HPDE6-E6E7 (cell line): ENCODE data around the gene FARP2.
"Not testable (repeated sequence)": the region's sequence is repeated elsewhere in the genome, so short reads cannot be mapped to it uniquely, and the experiment has no call there.

Experiments
- DNase-seq: peaks from one replicate; pipeline ENCODE4 v3.0.0; 2011; ENCODE audit warnings: missing footprints; ENCODE audit errors: extremely low spot score

FARP2 gene, protein sequence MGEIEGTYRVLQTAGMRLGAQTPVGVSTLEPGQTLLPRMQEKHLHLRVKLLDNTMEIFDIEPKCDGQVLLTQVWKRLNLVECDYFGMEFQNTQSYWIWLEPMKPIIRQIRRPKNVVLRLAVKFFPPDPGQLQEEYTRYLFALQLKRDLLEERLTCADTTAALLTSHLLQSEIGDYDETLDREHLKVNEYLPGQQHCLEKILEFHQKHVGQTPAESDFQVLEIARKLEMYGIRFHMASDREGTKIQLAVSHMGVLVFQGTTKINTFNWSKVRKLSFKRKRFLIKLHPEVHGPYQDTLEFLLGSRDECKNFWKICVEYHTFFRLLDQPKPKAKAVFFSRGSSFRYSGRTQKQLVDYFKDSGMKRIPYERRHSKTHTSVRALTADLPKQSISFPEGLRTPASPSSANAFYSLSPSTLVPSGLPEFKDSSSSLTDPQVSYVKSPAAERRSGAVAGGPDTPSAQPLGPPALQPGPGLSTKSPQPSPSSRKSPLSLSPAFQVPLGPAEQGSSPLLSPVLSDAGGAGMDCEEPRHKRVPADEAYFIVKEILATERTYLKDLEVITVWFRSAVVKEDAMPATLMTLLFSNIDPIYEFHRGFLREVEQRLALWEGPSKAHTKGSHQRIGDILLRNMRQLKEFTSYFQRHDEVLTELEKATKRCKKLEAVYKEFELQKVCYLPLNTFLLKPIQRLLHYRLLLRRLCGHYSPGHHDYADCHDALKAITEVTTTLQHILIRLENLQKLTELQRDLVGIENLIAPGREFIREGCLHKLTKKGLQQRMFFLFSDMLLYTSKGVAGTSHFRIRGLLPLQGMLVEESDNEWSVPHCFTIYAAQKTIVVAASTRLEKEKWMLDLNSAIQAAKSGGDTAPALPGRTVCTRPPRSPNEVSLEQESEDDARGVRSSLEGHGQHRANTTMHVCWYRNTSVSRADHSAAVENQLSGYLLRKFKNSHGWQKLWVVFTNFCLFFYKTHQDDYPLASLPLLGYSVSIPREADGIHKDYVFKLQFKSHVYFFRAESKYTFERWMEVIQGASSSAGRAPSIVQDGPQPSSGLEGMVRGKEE

DNA sequence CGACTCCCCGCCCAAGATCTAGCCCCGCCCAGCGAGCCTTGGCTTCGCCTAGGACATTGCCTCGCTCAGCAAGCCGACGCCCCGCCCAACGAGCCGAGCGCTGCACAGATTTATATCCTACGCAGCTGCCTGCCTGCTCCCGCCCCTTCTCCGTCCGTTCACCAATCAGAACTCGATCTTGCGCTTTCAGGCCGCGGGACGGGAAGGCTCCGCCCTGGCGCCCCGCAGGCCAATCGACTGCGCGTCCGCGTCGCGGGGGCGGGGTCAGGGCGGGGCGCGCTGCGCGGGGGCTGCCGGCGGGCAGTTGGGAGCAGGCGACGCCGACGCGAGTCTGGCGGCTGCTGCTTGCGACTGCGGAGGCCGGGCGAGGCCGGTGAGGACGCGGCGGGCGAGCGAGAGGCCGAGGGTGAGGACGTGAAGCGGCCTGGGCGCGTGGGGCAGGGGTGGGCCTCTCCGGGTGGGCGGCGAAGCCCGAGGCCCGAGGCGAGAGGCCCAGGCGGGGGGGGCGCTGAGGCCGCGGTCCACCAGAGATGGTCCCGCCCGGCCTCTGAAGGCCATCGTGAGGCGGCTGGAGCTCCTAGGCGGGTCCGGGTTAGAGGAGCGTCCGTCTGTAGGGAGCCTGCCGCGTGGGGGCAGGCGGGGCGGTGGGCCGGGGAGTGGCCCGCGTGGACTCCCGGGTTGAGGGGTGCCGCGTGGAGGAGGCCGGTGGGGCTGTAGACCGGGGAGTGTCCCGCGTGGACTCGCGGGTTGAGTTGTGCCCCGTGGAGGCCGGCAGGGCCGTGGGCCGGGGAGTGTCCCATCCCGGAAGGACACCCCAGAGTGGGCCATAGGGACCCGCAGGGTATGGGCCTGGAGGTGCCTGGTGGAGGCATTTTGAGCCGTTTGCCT is at the start of gene FARP2:
TSS of gene FARP2 (plus strand) at position 303 of the 888 bp plus-strand sequence. CDS start 16,823 bp downstream, outside the sequence.
- DNase-seq = peak; percentile 90

DNA sequence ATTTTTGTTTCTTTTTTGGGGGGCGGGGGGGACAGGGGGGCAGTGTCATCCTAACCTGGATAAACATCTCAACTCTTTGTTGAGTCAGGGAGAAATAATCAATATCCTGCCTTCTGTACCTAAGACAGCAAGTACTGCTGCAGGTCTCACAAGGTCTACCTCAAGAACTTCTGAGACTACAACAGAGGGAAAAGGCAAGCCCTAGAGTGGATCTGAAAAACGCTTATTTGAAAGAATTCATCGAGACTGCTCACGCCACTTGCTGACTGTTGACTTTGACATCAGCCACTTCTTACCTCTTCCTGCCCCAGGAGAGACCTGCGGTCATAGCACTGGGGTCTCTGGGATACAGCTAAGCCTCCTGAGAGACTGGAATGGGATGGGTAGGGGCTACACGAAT is 49.0 kb upstream of the FARP2 start:
- DNase-seq = no peak

DNA sequence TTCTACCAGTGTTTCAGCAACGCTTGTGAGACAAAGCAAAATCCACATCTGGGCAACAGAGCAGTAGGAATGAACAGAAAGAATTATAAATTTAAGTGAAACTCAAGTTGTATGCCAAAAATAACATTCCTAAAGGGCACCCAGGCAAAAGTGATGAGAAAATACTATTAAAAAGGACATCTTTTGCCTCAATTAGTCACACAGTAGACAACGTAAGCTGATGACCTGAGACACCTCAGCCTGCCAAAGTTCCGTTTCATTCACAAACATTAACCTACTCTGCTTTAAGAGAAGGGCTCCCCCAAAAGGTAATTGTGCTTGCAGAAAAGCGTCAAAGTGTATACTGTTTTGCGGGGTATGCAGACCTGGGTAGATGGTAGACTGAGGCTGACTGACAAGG is 47.8 kb upstream of the FARP2 start:
- DNase-seq = no peak

DNA sequence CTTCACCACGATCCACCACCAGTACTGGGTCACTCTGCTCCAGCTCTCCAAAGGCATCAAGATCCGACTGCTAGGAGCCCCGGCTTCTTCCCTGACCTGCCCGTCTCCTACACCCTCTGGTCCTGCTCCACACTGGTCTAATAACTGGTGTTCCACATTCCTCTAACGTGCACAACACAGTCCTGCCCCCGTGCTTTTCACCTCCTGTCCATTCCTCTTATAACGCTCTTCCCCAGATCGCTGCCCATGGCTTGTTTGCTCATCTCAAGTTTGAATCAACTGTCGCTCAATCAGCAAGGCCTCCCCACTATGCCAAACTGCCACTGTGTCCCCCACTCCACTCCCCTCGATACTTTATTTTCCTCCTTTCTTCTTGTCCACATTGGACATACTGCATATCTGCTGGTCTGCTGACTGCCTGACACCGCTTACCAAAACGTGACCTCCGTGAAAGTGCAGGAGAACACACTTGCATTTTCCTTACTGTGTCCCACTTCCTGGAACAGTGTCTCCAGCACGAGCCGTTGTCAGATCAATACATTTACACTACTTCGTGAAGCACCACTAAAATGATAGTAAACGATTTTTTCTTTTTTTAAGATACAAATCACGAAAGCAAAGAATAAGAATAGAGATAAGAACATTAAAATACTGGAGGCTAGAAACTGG is 47.1 kb upstream of the FARP2 start:
- no peak for DNase-seq

DNA sequence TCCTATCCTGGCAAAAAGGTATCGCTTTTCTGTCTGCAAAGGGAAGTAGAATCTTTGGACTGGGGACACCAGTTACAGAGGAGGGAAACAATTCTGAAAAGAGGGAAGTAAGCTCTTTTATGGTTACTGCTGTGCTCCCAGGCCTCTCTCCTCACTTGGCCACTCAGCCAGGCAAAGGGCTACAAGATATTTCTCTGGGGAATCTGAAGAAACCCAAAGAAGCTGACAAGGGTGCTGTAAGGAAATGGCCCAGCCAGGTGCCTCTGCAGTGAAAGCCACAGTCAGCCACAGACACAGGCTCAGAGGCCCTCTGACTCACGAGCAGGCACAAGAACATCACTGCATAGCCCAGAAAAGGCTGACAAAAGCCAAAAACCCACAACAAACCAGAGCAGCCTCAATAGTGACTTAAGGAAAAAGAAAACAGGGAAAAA is 46.4 kb upstream of the FARP2 start:
- no peak for DNase-seq

DNA sequence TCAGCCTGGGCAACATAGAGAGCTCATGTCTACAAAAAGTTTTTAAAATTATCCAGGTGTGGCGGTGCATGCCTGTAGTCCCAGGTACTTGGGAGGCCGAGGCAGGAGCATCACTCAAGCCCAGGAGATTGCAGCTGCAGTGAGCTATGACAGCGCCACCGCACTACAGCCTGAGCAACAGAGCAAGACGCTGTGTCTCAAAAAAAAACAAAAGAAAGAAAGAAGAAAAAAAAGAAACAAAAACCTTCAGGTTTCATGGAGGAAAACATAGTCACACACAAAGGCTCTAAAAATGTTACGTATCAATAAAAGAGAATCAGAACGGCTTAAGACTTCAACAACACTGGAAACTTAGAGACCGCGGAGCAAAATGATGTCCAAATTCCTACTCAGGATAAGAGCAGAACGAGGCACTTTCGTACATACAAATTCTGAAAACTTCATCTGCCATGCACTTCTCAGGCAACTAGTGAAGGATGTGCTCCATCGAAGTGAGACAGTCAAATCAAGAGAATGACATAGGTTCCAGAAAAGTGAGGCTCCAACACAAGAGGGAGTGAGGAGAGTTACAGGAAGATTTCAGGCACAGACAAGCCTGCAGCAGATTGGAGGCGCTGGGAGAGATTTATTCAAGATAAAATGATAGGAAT is 45.0 kb upstream of the FARP2 start:
- no peak for DNase-seq

DNA sequence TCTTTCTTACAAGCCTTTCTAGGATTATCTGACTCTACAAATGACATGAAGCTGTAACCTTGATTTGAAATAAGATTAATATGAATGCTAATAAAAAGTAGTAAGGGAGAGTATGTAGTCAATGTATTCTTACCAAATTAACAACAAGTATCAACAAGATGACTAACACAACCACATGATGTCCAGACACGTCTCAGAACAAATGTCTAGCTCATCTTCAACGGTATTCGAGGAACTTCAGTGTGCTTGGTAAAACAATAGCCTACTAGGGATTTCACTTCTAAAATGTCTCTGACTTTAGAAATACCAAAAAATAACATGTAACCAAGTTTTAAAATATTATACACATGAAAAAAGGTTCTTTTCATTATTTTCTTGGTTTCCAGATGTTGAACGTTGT is 44.0 kb upstream of the FARP2 start:
- peak; percentile 76 for DNase-seq

DNA sequence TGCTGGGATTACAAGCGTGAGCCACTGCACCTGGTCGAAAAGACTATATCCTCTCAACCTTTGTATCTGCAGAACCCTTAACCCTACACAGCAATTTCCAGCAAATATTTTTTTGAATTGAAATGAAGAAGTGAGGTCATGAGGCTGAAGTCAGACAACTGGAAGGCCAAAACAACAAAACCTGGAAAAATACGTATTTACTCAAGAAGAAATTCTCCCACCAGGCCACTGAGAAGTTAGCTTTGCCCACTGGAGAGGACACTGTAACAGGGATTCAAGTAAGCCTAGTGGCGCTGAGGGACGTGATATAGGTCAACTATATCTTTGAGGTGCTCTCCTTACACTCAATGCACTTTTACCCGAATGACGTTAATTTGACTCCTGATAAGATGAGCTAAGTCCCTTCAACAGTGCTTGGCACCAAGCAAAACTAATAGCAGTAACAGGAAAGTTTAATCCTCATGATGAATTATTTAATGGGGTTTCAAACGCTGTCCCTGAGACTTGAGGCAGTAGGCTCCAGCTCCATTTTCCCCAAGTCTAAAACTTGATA is 42.5 kb upstream of the FARP2 start:
- no peak for DNase-seq

DNA sequence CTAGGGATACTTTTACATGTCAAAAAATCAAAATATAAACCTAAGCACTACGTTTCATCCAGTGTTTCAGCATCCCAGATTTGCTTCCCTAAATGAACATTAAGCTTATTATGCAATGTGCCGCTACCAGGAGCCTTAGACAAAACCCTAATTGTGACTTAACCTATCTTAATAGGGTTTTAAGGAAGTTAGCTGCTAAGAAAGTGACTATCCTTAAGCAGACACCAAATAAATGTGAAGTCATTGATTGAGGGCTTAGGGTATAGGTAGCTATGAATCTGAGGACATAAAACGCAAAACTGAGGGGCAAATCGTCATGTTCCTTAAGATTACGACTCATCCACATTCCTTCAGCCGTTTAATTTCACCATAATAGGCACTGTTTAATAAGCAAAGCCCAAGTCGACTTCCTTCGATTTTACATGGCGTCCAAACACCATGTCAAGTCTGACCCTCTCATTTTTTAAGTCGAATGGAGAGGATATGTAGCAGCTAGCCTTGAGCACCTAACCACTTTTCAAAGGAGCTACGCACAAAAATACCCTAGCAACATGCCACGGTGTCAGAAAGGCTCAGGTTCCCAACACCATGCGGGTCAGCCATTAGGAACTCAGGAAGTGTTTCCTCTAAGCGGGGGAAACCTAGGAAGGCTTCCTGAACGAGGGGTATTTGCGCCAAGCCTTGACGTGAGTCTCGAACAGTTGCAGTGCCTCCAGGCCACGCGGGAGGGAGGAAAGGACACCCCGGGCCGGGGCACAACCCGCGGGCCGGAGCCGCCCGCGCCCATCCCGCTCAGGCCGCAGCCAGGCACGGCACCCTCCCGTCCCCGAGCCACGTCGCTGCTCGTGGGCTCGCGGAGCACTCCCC is 41.6 kb upstream of the FARP2 start:
- DNase-seq = no peak

DNA sequence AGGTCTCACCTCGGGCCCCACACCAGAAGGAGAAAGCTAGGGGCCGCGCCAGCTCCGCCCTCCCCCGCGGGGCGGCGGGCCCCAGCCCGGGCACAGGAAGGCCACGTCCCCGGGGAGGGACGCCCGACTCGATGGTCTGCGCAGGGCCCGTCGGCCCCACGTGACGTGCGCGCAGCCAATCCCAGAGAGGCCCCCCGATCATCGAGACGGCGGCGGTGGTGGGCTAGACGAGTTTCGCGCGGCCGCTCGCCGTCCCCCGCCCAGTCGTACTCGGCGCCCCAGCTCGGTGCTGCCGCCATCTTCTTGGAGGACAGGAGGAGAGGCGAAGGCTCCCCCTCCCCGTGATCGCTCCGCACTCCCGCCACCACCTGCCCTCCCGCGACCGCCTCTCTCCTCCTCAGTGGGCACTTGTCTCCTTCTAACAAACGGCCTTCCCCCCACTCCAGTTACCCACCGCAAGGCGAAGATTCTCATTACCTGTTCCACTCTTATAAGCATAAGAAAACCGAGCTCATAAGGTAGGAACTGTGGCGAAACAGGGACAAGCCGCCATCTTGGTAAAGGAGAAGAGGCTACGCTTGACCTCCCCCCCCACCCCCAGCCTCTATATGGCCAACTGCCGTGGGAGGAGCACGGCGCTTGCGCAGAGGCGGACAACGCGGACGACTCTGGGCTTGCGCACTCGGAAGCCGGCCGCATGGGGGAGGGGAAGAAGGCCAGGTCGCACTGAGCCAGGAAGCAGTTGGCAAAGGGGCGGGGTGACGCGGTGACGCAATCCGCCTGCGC is 40.8 kb upstream of the FARP2 start, which contains the start of gene HDLBP:
TSS of gene HDLBP (minus strand) at position 580 of the 786 bp plus-strand sequence. CDS start 48,803 bp downstream, outside the sequence.
- peak; percentile 97 for DNase-seq

DNA sequence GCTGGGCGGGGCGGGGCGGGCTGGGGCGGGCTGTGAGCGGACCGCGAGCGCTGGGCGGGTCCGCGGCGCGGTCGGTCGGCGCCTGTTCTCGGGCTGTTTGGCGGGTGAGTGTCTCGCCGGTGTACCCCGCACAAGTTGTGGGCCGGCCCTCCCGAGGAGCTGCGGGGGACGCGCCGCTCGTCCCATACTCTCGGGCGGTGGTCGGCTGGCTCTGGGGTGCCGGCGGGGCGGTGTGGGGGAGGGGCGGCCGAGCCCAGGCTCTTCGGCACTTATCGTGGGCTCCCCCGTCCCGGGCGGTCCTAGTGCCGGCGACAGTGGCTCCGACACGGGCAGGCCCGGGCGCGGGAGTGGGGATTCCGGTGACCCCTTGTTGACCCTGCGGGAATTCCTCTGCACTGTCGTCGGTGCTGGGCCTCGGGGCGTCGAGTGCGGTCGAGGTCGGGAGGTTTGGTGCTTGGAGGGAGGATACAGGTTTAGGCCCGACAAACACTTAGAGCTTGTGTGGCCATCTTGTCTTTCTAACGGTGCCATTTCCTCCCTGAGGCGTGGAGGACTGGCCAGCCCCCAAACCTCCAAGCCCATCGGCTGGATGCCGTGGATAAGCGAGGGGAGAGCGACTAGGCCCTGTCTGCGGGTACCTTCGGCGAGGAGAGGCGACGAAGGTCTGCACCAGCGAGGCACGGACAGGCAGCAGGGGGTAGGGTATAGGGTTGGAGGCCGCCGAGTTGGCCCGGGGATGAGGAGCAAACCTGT is 40.0 kb upstream of the FARP2 start, which contains the start of gene SEPTIN2:
TSS of gene SEPTIN2 (plus strand) at position 47 of the 753 bp plus-strand sequence. CDS start 8,308 bp downstream, outside the sequence.
- DNase-seq = no peak

DNA sequence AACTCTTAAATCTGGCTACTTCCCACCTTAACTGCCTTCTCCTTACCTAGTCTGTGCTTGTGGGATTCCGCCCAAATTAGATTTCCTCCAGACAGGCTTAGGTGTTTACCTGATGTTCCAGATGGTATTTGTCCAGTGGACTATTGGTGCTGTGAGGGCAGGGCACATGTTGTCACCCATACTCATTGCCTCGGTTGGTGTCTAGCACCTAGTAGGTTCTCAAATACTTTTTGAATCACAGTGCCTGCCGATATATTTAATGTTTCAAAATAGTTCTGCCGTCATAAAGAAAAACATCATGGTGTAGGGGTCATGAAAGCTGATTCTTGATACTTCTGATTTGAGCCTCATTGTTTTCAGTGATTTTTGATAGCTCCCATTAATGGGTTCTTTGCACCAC is 39.3 kb upstream of the FARP2 start:
- DNase-seq = no peak

DNA sequence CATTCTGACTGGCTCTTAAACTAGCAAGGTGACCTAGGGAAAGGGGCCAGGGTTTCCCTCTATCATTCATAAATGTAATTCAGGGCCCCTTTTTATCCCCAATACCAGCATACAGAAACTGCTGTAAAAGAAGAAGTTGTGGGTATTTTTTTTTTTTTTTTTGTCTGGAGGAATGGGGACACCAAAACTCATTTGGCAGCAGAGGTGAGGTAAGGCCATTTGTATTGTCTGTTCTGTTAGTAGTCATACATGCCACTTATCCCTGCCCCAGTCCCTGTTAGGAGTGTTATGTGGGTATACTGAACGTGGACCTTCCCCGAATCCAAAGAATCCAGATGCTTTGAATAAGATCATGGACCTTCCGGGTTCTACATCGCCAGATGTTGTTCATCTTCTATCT is 38.7 kb upstream of the FARP2 start:
- DNase-seq = no peak

DNA sequence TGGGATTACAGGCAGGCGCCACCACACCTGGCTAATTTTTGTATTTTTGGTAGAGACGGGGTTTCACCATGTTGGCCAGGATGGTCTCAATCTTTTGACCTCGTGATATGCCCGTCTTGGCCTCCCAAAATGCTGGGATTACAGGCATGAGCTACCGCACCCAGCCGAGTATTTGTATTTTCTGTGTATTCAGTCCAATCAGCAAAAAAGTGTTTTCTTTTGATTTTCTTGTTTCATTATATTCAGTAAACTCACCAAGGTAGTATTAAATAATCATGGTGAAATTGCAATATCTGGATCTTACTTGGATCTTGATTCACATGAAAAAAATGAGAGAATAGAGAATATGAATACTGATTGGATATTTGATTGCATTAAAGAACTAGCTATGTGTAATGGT is 37.3 kb upstream of the FARP2 start:
- not testable (repeated sequence) for DNase-seq

DNA sequence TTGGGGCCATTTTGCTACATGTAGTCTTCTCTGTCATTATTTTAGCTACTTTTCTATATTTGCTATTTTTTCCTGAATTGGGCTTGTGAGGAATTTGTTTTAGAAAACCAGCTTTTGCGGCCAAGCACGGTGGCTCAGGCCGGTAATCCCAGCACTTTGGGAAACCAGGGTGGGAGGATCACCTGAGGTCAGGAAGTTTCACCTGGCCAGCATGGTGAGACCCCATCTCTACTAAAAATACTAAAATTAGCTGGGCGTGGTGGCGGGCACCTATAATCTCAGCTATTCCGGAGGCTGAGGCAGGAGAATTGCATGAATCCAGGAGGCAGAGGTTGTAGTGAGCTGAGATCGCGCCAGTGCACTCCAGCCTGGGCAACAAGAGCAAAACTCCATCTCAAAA is 35.7 kb upstream of the FARP2 start:
- no peak for DNase-seq

DNA sequence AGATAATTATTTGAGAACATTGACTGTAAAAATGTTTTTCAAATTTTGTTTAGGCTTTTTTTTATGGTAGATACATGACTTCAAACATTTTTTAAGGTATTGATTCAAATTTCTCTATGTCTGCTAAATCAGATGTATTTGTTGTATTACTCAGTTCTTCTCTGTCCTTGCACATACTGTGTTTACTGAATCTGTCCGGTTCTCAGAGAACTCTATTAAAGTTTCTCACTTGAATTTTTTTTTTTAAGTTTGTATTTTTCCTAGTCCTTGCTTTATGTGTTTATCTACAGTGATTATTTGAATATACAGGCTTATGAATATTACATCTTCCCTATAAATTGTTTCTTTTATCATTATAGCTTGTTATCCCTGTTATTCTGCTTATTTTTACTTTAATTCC is 35.1 kb upstream of the FARP2 start:
- DNase-seq = no peak

DNA sequence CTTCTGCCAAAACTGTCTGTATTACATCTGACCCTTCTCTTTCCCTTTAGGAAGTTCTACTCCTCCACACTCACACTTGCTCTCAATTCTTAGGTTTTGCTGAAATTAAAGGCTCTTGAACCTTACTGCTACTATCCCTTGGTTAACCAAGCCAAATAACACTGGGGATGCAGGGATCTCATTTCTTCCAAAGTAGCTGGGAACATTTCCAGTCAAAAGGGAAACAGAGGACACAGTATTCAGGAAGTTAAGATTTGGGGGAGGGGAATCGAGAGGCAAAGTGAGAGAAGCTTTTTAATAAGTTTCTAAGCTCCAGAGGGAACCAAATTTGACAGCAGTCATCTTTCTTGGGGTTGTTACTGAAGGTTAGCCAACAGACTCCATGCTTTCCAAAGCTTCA is 34.2 kb upstream of the FARP2 start:
- no peak for DNase-seq
